SU-DHL-6 (cell line): ENCODE results near the gene FASTKD3.

ENCODE experiments used
- EZH2phosphoT487 ChIP-seq: fragments of 200-600 bp; sonication (generic), shearing (Covaris generic); conservative IDR thresholded peaks from 2 replicates; pipeline ENCODE4 v1.6.1; 2018; ENCODE audit warnings: mild to moderate bottlenecking, antibody characterized with exemption, low read length, moderate library complexity, mixed read lengths
- TF ChIP-seq, protein P1 (sequence below): fragments of 200-600 bp; sonication (generic); IDR thresholded peaks from one replicate; pipeline ENCODE4 v1.5.1; 2017; ENCODE audit warnings: antibody characterized with exemption, mild to moderate bottlenecking, low read length, moderate library complexity; ENCODE audit not compliant: insufficient read depth, poor library complexity, severe bottlenecking

- TF ChIP-seq, protein P1, sequence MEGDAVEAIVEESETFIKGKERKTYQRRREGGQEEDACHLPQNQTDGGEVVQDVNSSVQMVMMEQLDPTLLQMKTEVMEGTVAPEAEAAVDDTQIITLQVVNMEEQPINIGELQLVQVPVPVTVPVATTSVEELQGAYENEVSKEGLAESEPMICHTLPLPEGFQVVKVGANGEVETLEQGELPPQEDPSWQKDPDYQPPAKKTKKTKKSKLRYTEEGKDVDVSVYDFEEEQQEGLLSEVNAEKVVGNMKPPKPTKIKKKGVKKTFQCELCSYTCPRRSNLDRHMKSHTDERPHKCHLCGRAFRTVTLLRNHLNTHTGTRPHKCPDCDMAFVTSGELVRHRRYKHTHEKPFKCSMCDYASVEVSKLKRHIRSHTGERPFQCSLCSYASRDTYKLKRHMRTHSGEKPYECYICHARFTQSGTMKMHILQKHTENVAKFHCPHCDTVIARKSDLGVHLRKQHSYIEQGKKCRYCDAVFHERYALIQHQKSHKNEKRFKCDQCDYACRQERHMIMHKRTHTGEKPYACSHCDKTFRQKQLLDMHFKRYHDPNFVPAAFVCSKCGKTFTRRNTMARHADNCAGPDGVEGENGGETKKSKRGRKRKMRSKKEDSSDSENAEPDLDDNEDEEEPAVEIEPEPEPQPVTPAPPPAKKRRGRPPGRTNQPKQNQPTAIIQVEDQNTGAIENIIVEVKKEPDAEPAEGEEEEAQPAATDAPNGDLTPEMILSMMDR = no peak
- TF ChIP-seq EZH2phosphoT487 = no peak
Measured at GRCh38 chr5:7897014-7897600, 28.3 kb upstream of the FASTKD3 start.
